Psoas muscle (tissue), 8 donors: ENCODE data around the gene RALY. TPM values are rescaled to one million over a fixed set of nuclear protein-coding genes. Genes with fewer than 3 reads are reported as not detected.

Source experiments
- ATAC-seq, 4 donors: fragments of 200-7000 bp; cut with Tn5 transposase; one replicate each; pipeline ENCODE4 v1.9.1; 2020; ENCODE audit warnings: moderate library complexity in 3 of 4, mild to moderate bottlenecking in 2 of 4
- DNase-seq, 2 donors: peaks; one replicate each; pipeline ENCODE4 v3.0.0-alpha.2; 2020
- H3K27ac ChIP-seq: fragments of 200-600 bp; one replicate; pipeline ENCODE4 v1.8.0; 2022
- H3K27me3 ChIP-seq, 3 donors: fragments of 200-600 bp in 1 of 3; one replicate each; pipeline versions ENCODE4 v1.6.1 to v1.8.0; 2013 to 2022; ENCODE audit warnings: low read length in 2 of 3, mild to moderate bottlenecking in 2 of 3, moderate library complexity in 1 of 3; ENCODE audit not compliant: insufficient read depth in 3 of 3
- H3K36me3 ChIP-seq, 2 donors: fragments of 200-600 bp in 1 of 2; one replicate each; pipeline versions ENCODE4 v1.6.1 to v1.8.0; 2013 to 2022; ENCODE audit warnings: low read depth in 1 of 2, mild to moderate bottlenecking in 1 of 2, moderate library complexity in 1 of 2; ENCODE audit not compliant: insufficient read depth in 1 of 2
- H3K4me1 ChIP-seq: fragments of 200-600 bp; one replicate; pipeline ENCODE4 v1.8.0; 2022
- H3K4me3 ChIP-seq: fragments of 200-600 bp; one replicate; pipeline ENCODE4 v1.8.0; 2022; ENCODE audit warnings: mild to moderate bottlenecking
- H3K9me3 ChIP-seq: fragments of 200-600 bp; one replicate; pipeline ENCODE4 v1.8.0; 2022
- CTCF ChIP-seq: fragments of 200-600 bp; IDR thresholded peaks from one replicate; pipeline ENCODE4 v1.8.0; 2022; ENCODE audit warnings: antibody characterized with exemption
- WGBS, 3 donors: extraction: QIAGEN DNeasy Blood & Tissue Kit; methylation state at CpG; one replicate each; pipeline versions ENCODE4 v1.1.6 to v1.1.7; 2013; 5-methylcytosine and 5-hydroxymethylcytosine counted together
- intact Hi-C, 2 donors: fragments of 100-400 bp; cut with DNase I; formaldehyde crosslinking; loops; one replicate each; pipeline versions ENCODE4 v1.11.0 to v1.14.2; 2022
- polyA plus RNA-seq, 3 donors: library from polyadenylated mRNA; stranded (reverse); fragments of 200-250 nt; gene quantifications; one replicate each; pipeline ENCODE4 v1.2.3, GENCODE V29; 2013
- total RNA-seq, 4 donors: library from RNA; stranded (reverse); fragmentation: NEBNext Ultra II Directional in 2 of 4; extraction: Animal tissue kit (Norgen Biotek cat#: 25700) in 2 of 4; gene quantifications; one replicate each; pipeline versions ENCODE4 v1.2.1 to v1.2.4, GENCODE V29; 2021 to 2023
- donor health status: healthy with polysubstance abuse.
- donor health status: DM: no; HTN: no; CAD: no; lungs with moderate emphysema.
- donor health status: Bipolar disorder and iron deficiency.
- donor health status: healthy.
- donor health status: DM: yes; HTN: yes; CAD: no.
- donor health status: DM: no; HTN: no; CAD: no.
- donor health status: DM: no; HTN: no; CAD: no.
- donor health status: DM: yes; HTN: yes; CAD: no.

RALY gene
- total and polyA plus RNA-seq, 7 donors, result 92.3 to 325 (median 120) TPM

GRCh38 chr20:34082232-34082887, 88.6 kb downstream of the RALY start:
- intact Hi-C loops, result no loop called here
- peaks cover 4 to 81% of the 10 kb centered on the region in 2 donors for H3K36me3 ChIP-seq

GRCh38 chr20:34083137-34083536, 89.4 kb downstream of the RALY start:
- Histone ChIP-seq H3K9me3 (no peaks in the 10 kb centered on the region), H3K27ac (peak overlapping the region; percentile 67), H3K4me3 (no peak overlapping the region), H3K36me3 (peaks cover 7 to 81% of the 10 kb centered on the region in 2 donors), H3K27me3 (no peaks in the 10 kb centered on the region), H3K4me1 (peaks cover 19% of the 10 kb centered on the region)
- peak; percentile 19 for TF ChIP-seq CTCF
- intact Hi-C loops, result no loop called here
- DNase-seq (peak; percentile 78 to 89), ATAC-seq (peak; percentile 90 to 97 (median 94))
- 11 to 17% (median 14%) methylated on average over 7 of the region's 7 CpGs for WGBS, 3 donors

More at GRCh38 chr20:34082232-34082887, 88.6 kb downstream of the RALY start:
- H3K4me3 ChIP-seq, result no peak overlapping the region
- no peaks in the 10 kb centered on the region for H3K9me3 ChIP-seq
- WGBS, 3 donors, result 64 to 84% (median 70%) methylated on average over 8 of the region's 8 CpGs
- H3K4me1 ChIP-seq, result peaks cover 19% of the 10 kb centered on the region
- ATAC-seq (no peak), DNase-seq (no peak)
- no peaks in the 10 kb centered on the region for H3K27me3 ChIP-seq
- H3K27ac ChIP-seq, result peak overlapping the region; percentile 67
- TF ChIP-seq CTCF, result no peak

GRCh38 chr20:34083781-34084180, 90.1 kb downstream of the RALY start:
- Histone ChIP-seq H3K27ac (peak overlapping the region; percentile 56), H3K36me3 (peaks cover 12 to 81% of the 10 kb centered on the region in 2 donors), H3K4me3 (no peak overlapping the region), H3K4me1 (peaks cover 19% of the 10 kb centered on the region), H3K27me3 (no peaks in the 10 kb centered on the region), H3K9me3 (no peaks in the 10 kb centered on the region)
- ATAC-seq, result no peak
- intact Hi-C loops, result loop anchor here in 1 of 2 donors (2.0 kb wide), 1 partner anchor 25 kb away; no protein-coding TSS in a partner anchor
- TF ChIP-seq CTCF, result no peak
- no peak for DNase-seq
- 92 to 98% (median 93%) methylated on average over 2 of the region's 2 CpGs for WGBS, 3 donors

- peaks cover 13 to 81% of the 10 kb centered on the region in 2 donors for H3K36me3 ChIP-seq
- ATAC-seq, result peak; percentile 25 to 53 (median 32)
Measured at GRCh38 chr20:34084227-34084923, 90.7 kb downstream of the RALY start.

More at GRCh38 chr20:34084227-34084923, 90.7 kb downstream of the RALY start:
- intact Hi-C loops, result loop anchor here in 1 of 2 donors (2.0 kb wide), 1 partner anchor 24 kb away; no protein-coding TSS in a partner anchor
- WGBS, 3 donors, result 76 to 84% (median 76%) methylated on average over 9 of the region's 9 CpGs
- no peaks in the 10 kb centered on the region for H3K27me3 ChIP-seq
- TF ChIP-seq CTCF, result no peak
- no peaks in the 10 kb centered on the region for H3K9me3 ChIP-seq
- no peak for DNase-seq
- H3K27ac ChIP-seq, result peak overlapping the region; percentile 14
- peaks cover 24% of the 10 kb centered on the region for H3K4me1 ChIP-seq
- no peak overlapping the region for H3K4me3 ChIP-seq
